SHP77 (cell line): ENCODE results near the gene BICDL2.
A peak's percentile ranks its signal among the peaks of the same experiment; 100 is the strongest.

ENCODE experiments used
- DNase-seq, 2 experiments: peaks; one replicate each; lab custom pipeline; 2025; lab: John Stamatoyannopoulos, UW

Gene BICDL2

GRCh38 chr16:3010510-3010909, 26.2 kb downstream of the BICDL2 start:
- DNase-seq, result no peak

GRCh38 chr16:3009568-3010390, 27.0 kb downstream of the BICDL2 start:
- DNase-seq, result no peak

- no peak for DNase-seq
Observed at GRCh38 chr16:3008690-3009037, 28.1 kb downstream of the BICDL2 start.

- no peak for DNase-seq
Observed at GRCh38 chr16:3007957-3008689, 28.6 kb downstream of the BICDL2 start.

- DNase-seq, result no peak
Observed at GRCh38 chr16:3007059-3007956, 29.4 kb downstream of the BICDL2 start.

GRCh38 chr16:3004781-3005284, 31.9 kb downstream of the BICDL2 start:
- no peak for DNase-seq

GRCh38 chr16:3004319-3004718, 32.4 kb downstream of the BICDL2 start:
- no peak for DNase-seq

GRCh38 chr16:3003582-3004270, 33.0 kb downstream of the BICDL2 start:
- peak; percentile 97 to 98 for DNase-seq

GRCh38 chr16:3001316-3001715, 35.4 kb downstream of the BICDL2 start:
- DNase-seq, result no peak

GRCh38 chr16:3000540-3000939, 36.2 kb downstream of the BICDL2 start:
- DNase-seq, result no peak

GRCh38 chr16:2999929-3000328, 36.8 kb downstream of the BICDL2 start:
- no peak for DNase-seq

- DNase-seq, result no peak
Observed at GRCh38 chr16:2996298-2996697, 40.4 kb downstream of the BICDL2 start.

GRCh38 chr16:2992383-2993081, 44.2 kb downstream of the BICDL2 start:
- DNase-seq, result no peak

- no peak for DNase-seq
Observed at GRCh38 chr16:2991566-2992261, 45.0 kb downstream of the BICDL2 start.

GRCh38 chr16:2990891-2991290, 45.9 kb downstream of the BICDL2 start:
- DNase-seq, result no peak

- DNase-seq, result no peak
Observed at GRCh38 chr16:2988590-2989099, 48.1 kb downstream of the BICDL2 start.

- no peak for DNase-seq
Observed at GRCh38 chr16:2987833-2988232, 48.9 kb downstream of the BICDL2 start.

- DNase-seq, result no peak
Observed at GRCh38 chr16:2987286-2987685, 49.5 kb downstream of the BICDL2 start.

GRCh38 chr16:2986623-2987188, 50.0 kb downstream of the BICDL2 start:
- DNase-seq, result no peak

- peak in 1 of 2 experiments; percentile 42 for DNase-seq
Observed at GRCh38 chr16:2985893-2986355, 50.8 kb downstream of the BICDL2 start.
